GM23248 (cell line): ENCODE results near the gene NUDT9.

Experiments used
- EZH2 ChIP-seq: fragments of 200-600 bp; sonication (generic); IDR thresholded peaks from 2 replicates; pipeline ENCODE4 v1.6.1; 2018; ENCODE audit warnings: antibody characterized with exemption, mild to moderate bottlenecking; ENCODE audit not compliant: insufficient read depth, poor library complexity, severe bottlenecking
- EZH2phosphoT487 ChIP-seq: fragments of 200-600 bp; sonication (generic); IDR thresholded peaks from 2 replicates; pipeline ENCODE4 v1.6.1; 2018; ENCODE audit warnings: antibody characterized with exemption, moderate library complexity, mild to moderate bottlenecking, low read depth; ENCODE audit not compliant: insufficient read depth

DNA sequence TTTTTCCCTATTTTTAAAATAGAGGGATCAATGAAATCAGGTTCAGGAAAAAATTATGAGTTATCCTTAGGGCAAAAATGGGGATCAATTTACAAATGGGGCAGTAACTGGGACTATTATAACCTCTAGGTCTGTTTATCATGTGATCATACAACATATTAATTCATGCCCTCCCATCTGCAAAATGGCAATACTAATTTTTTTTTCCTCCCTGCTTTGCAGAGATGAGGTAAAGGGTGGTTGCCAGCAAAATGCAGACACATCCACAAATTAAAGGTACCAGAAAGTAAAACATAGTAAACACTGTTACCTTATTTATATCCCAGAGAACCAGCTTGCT lies 31.9 kb upstream of the NUDT9 start:
- TF ChIP-seq EZH2 (no peak), EZH2phosphoT487 (no peak)
